GM21576 (cell line): ENCODE measurements around the gene SCFD1.
"Not testable (repeated sequence)": the region's sequence is repeated elsewhere in the genome, so short reads cannot be mapped to it uniquely, and the experiment has no call there.

ENCODE experiments used
- ATAC-seq: cut with Tn5 transposase; IDR thresholded peaks from one replicate; pipeline ENCODE4 v1.9.1; 2021; ENCODE audit warnings: mild to moderate bottlenecking, moderate library complexity; ENCODE audit not compliant: unreplicated experiment

SCFD1 gene, protein sequence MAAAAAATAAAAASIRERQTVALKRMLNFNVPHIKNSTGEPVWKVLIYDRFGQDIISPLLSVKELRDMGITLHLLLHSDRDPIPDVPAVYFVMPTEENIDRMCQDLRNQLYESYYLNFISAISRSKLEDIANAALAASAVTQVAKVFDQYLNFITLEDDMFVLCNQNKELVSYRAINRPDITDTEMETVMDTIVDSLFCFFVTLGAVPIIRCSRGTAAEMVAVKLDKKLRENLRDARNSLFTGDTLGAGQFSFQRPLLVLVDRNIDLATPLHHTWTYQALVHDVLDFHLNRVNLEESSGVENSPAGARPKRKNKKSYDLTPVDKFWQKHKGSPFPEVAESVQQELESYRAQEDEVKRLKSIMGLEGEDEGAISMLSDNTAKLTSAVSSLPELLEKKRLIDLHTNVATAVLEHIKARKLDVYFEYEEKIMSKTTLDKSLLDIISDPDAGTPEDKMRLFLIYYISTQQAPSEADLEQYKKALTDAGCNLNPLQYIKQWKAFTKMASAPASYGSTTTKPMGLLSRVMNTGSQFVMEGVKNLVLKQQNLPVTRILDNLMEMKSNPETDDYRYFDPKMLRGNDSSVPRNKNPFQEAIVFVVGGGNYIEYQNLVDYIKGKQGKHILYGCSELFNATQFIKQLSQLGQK

DNA sequence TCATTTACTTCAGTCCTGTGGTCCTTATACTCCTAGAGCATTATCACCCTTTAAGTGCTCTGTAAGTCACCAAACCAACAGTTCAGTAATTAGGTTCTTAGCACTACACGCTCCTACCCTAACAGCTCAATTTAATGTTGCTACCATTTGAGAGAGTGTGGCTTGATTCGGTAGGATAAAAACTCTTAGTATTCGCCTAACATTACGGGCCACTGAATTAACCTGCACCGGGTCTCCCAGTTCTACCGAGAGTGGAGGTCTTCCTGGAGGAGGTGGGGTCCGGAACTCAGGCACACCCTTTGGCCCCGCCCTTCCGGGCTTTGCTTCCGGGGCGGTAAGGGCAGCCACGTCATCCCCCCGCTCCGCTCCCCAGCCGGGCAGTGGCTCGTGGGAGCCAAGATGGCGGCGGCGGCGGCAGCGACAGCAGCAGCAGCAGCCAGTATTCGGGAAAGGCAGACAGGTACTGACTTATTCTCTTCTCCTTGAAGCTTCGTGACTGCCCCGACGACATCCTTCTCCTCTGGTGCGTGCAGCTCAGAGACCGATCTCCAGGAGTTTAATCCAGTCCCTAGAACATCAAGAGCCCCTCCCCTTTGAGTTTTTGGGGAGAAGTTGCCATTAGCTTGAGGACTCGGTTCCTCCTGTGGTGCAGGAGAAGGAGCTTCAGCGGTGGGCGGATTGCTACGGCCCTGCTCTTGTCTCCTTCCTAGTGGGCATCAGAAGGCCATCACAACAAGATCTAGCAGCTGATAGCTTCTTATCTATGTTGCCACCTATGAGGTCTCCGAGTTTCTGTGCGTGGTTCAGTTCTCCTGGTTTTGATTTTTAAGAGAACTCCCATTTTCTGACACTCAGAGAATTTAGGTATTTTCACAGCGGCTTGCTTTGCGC is at the start of gene SCFD1:
SCFD1 (plus strand) TSS at position 380 of the 891 bp plus-strand sequence; CDS start at position 400, 20 bp downstream.
- ATAC-seq = peak; percentile 92

DNA sequence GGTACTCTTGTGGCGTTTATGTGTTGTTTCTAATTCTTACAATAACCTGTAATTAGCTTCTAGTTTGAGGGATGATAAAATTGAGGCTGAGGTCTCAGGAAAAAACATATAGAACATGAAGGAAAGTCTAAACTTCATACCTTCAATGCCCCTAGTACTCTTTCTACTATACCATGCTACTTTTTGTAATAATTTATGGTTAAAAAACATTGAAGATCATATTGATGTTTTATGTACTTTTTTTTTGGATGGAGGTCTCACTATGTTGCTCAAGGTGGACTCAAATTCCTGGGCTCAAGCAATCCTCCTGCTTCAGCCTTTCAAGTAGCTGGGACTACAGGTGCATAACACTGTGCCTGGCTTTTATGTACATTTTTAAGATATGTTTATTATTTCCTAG is 49.3 kb upstream of the SCFD1 start:
- ATAC-seq = no peak

DNA sequence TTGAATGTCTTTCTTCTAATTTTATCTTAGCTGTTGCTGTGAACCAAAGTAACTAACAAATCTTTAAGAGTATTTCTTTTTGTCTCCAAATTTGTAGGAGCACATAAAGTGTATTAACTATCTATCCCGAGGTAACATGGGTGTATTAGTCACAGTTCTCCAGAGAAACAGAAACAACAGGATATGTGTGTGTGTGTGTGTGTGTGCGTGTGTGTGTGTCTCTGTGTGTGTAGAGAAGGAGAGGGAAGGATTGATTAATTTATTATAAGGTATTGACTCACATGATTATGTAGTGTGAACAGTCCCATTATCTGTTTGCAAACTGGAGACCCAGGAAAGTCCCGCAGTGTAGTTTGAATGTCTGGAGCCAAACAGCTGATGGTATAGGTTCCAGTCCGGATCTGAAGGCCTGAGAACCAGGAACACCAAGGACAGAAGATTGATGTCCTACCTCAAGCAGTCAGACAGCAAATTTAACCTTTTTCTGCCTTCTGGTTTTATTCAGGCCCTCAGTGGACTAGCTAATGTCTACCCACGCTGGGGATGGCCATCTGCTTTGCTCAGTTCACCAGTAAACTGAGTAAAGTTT is 48.8 kb upstream of the SCFD1 start:
- ATAC-seq = no peak

DNA sequence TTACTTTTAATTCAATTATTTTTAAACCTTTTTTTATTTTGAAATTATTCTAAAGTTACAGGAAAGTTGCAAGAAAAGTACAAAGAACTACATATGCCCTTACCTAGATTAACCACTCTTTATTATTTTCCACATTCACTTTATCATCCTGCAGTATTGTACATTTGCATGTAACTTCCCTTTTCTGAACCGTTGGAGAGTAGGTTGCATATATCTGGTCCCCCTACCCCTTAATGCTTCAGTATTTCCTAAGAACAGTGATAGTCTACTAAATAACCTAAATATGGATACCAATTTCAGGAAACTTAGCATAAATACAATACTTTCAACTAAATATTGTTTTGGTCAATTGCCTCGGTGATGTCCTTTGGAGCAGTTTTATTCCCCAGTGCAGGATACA is 48.2 kb upstream of the SCFD1 start:
- no peak for ATAC-seq

DNA sequence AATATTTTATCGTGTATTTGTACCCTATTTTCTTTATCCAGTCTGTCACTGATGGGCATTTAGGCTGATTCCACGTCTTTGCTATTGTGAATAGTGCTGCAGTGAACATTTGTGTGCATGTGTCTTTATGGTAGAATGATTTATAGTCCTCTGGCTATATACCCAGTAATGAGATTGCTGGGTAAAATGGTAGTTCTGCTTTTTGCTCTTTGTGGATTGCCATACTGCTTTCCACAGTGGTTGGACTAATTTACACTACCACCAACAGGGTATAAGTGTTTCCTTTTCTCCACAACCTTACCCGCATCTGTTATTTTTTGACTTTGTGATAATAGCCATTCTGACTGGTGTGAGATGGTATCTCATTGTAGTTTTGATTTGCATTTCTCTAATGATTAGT is 47.3 kb upstream of the SCFD1 start:
- not testable (repeated sequence) for ATAC-seq

DNA sequence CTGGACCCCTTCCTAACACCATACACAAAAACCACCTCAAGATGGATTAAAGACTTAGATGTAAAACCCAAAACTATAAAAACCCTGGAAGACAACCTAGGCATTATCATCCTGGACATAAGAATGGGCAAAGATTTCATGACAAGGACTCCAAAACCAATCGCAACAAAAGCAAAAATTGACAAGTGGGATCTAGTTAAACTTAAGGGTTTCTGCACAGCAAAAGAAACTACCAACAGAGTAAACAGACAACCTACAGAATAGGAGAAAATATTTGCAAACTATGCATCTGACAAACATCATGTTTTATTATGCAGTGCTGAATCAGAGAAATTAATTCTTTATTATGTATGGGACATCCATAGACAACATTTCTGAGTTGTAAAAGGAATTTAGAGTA is 45.8 kb upstream of the SCFD1 start:
- not testable (repeated sequence) for ATAC-seq

DNA sequence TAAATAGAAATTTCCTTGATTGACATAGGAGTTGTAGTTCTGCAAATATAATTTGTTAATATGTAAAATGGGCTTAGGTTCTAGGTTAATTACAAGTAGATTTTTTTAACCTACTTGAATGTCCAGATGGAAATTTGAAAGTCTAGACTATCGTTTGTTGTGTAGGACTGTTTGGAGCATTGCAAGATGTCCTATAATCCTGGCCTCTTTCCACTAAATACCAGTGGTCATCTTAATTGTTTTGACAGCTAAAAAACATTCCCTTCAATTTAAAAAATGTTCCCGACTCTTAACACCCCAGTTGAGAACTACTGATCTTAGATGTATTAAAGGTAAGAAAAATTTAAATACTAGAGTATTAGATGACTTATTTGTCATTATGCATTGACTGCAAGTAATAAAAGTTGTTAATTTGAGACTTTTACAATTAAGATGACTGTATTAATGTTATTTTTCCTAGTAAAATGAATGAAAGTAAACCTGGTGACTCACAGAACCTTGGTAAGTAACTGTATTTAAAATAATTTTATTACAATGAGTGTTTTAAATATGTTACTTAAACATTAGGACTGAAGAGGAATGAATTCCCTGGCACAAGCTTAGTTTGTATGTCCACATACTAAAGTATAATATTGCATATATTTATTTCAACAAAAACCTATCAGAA is 41.4 kb upstream of the SCFD1 start:
- ATAC-seq = no peak

DNA sequence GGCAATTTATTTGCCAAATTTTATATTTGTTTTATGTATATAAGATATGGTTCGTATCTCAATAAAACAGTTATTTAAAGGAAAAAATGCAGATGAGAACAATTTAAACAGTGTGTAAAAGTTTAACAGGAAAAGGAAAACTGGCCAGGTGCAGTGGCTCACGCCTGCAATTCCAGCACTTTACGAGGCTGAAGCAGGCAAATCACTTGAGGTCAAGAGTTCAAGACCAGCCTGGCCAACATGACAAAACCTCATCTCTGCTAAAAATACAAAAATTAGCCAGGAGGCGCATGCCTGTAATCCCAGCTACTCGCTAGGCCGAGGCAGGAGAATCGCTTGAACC is 40.9 kb upstream of the SCFD1 start:
- ATAC-seq = no peak

DNA sequence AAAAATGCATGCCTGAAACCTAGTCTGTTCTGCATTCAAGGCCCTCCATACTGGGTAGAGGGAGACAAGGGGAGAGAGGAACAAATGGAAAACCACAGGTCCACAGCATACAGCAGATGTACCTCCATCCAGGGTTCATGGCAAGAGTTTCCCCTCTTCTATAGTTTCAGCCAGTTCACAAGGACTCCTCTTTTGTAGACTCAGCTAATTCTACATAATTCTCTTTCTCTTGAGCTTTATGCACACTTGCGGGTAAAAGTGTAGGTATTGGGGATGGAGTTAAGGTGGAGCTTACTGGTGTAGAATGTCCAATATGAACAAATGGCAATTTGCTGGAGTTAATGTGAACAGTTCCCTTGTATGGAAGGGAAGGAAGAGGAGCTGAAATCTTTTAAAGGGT is 39.7 kb upstream of the SCFD1 start:
- ATAC-seq = no peak

DNA sequence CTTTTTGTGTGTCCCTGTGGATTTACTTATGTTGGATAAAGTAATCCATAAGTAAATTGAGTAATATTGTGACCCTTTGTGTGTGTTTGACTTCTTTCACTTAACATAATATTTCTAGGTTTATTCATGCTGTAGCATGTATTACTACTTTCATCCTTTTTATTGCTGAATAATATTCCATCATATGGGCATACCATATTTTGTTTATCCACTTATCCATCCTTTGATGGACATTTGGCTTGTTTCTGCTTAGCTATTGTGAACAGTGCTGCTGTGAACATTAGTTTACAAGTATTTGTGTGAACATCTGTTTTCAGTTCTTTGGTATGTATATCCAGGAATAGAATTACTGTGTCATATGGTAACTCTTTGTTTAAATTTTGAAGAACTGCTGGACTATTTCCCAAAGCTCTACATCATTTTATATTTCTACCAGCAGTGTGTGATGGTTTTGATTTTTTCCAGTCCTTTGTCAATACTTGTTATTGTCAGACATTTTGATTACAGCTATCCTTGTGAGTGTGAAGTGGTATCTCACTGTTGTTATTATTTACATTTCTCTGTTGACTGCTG is 38.0 kb upstream of the SCFD1 start:
- ATAC-seq = no peak

DNA sequence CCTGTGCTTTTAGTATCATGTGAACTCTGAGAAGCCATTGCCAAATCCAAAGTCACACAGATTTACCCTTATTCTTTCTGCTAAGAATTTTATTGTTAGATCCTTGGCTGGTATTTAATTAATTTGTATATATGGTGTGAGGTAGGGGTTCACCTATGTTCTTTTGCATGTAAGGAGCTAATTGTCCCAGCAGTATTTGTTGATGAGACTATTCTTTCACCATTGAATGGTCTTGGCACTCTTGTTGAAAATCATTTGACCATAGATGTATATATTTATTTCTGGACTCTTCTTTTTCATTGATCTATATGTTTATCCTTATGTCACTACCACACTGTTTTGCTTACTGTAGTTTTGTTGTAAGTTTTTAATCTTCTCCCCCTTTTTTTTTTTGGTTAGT is 36.9 kb upstream of the SCFD1 start:
- no peak for ATAC-seq

DNA sequence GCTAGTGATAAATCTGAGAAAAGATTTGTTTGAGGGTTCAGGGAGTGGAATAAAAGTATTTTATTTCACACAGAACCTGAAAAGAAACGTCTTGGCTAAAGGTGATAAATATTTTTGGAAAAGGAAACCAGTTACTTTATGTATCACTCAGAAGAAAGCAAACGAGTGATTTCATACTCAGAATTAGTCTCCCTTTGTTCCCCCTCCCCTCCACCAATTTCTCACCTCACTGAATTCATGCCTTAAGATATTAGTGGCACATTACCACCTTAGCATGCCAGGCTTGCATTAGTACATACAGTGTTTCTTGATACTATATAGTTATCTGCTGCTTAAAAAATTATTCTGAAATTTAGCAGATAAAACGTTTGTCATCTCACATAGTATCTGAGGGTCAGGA is 35.0 kb upstream of the SCFD1 start:
- no peak for ATAC-seq

DNA sequence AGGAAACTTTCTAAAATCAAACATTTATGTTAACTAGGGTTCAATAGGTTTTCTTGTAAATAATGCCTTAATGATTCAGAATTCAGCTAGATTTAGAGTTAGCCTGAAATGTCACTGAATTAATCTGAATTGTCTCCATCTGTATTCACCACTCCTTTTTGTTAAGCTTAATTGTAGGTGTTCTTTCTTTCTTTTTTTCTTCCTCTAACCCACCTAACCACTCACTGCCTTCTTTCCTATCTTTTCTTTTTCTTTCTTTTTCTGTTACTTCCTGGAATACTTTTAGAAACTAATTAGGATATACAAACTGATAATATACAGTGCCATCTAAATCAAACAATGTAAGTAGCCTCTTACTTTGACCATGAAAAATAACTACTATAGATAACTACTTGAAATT is 33.2 kb upstream of the SCFD1 start:
- no peak for ATAC-seq

DNA sequence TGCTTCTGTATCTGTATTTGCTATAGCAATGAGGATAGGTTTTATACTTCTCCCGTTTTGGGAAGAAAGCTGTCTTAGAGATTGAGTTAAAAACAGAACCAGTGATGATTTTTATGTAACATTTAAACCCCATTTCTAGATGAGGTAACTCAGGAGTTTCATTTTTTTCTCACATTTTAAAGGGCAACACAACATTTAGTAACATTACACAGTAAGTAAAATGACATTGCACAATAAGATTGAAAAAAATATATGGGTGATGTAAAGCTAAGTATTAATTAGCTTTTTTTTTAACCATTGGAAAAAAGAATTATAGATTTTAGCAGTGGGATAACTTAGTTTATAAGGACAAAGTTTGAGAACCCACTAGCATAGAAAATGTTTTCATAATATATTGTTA is 25.2 kb upstream of the SCFD1 start:
- no peak for ATAC-seq

DNA sequence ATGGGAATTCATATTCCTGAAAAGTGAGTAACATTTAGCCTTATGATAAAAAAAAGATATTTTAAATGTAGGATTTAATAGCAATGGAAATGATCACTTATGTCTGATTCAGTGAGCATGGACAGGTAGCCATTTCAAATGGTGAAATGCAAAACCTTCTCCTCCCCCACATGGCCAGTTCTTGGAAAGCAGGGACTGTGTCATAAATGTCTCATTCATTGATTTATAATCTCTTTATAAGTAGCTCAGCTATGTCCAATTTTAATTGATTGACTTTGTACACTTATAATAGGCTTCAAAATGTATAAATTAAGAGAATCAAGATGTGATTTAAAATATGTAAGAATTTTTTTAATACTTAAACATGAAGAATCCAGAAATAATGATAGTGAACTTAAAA is 24.6 kb upstream of the SCFD1 start:
- ATAC-seq = no peak

DNA sequence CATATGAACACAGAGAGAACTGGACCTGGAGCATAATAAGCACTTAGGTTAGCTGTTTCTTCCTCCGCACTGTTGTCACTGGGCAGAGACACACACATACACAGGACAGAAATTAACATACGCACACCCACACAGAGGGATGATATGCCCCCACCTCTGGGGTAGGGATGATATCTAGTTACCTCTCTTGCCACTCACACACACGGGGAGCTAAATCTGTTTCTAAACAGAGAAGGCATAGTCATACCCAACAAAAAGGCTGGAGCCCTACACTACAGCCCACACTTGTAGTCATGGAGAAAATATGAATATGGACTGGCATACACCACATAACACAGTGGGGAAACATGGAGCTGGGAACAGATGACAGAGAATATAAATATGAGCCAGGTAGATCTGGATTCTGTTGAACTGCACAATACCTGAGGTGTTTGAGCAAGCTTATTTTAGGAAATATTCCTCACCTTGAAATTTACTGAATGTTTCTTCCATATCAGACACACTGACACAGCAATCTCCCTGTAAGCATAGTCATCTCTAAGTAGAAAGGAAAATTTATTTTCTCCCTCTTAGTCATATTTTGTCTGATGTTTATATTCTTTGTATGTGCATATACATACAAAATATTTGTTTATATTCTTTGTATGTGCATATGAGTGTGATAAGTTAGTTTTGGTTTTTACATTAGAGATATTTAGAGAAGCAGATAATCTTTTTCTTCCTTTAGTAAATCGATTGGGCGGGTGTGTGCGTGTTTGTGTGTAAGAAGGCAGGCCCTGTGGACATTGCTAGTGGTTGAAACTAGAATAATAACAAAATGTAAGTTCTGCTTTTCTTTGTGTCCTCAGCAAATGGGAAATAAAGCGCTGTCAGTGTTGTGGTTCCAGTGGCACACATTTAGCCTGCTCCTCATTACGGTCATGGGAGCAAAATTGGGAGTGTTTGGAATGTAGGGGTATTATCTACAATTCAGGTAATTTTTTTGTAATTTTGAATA is 20.9 kb upstream of the SCFD1 start:
- no peak for ATAC-seq

DNA sequence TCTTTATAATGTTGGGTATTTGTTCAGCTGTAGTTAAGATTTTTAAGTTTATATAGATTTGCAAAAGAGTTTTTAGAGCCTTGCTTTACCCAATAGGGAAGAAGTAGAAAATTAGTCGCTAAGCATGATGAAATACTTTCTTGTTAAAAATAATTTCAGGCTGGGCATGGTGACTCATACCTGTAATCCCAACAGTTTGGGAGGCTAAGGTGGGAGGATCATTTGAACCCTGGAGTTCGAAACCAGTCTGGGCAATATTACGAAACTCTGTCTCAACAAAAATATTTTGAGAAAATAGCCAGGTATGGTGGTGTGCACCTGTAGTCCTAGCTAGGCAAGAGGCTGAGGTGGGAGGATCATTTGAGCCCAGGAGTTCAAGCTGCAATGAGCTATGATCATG is 18.7 kb upstream of the SCFD1 start:
- ATAC-seq = no peak

DNA sequence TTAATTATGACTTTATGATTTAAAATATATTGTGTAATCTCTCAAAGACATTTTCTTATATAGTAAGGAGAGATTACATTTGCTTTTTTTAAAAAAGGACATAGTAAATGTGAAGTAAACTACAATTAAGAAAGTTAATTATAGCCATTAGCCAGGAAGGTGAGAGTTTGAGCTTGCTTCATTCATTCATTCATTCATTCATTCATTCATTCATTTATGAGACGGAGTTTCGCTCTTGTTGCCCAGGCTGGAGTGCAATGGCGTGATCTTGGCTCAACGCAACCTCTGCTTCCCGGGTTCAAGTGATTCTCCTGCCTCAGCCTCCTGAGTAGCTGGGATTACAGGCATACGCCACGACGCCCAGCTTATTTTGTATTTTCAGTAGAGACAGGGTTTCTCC is 17.4 kb upstream of the SCFD1 start:
- not testable (repeated sequence) for ATAC-seq

DNA sequence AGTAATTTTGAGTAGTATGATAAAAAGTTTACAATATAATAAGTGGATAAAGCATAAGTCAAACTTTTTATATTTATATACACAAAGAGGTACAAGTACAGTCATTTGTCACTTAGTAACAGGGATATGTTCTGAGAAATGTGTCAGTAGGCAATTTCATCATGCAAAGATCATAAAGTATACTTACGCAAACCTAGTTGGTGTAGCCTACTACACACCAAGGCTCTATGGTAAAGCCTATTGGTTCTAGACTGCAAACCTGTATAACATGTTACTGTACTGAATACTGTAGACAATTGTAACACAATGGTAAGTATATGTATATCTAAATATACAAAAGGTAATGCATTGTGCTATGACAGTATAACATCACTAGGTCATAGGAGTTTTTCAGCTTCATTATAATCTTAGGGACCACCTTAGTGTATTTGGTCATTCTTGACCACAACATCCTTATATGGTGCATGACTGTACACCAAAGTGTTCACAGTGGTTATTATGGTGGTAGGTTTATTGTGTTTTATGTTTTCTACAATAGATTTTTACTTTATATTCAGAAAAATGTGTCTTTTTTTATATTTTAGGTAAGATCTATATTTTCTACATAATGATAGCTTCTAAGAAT is 14.9 kb upstream of the SCFD1 start:
- ATAC-seq = no peak
